OCI-LY7 (cell line): Measurements from ENCODE around the gene AKAP12.

Source experiments
- CTCF ChIP-seq: fragments of 200-600 bp; sonication (generic); conservative IDR thresholded peaks from 2 replicates; pipeline ENCODE4 v1.5.1; 2014; ENCODE audit warnings: mild to moderate bottlenecking, antibody characterized with exemption, low read length, moderate library complexity, mixed read lengths
- EZH2phosphoT487 ChIP-seq: fragments of 200-600 bp; sonication (generic); IDR thresholded peaks from 2 replicates; pipeline ENCODE4 v1.6.1; 2018; ENCODE audit warnings: low read depth, borderline replicate concordance, mild to moderate bottlenecking, mixed run types, antibody characterized with exemption, low read length, moderate library complexity, mixed read lengths

DNA sequence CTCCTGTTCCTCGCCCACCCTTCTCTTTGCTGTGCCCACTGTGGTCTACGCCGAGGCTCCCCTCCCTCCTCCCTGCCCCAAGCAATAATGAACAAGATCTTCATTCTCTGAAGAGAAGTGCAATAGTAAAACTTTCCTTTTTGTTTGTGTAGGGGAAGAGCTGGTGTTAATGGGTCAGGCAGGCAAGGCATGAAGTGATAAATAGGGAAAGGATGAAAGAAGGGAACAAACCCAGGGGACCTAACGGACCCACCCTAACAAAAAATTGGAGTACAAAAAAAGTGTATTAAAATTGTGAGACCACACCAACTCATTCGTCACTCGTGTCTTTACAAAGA lies 84.7 kb downstream of the AKAP12 start:
- TF ChIP-seq CTCF (peak; percentile 65), EZH2phosphoT487 (no peak)
